Caco-2 (cell line): Measurements from ENCODE around the gene FAM118A. TPM values are rescaled to one million over a fixed set of nuclear protein-coding genes. Genes with fewer than 3 reads are reported as not detected.

Source experiments
- BruUV-seq: library from RNA; stranded (reverse); fragments of 400-500 nt; replicated peaks from 2 replicates; lab custom pipeline; 2021; lab: Mats Ljungman, UMichigan
- CTCF ChIA-PET: fragments of 300-600 bp; sonication (Branson Sonifier 250); formaldehyde crosslinking; loops from one replicate; lab custom pipeline; 2022; ENCODE audit warnings: antibody characterized with exemption; lab: Charles Lee
- POLR2A ChIA-PET: fragments of 300-600 bp; sonication (Branson Sonifier 250); formaldehyde crosslinking; loops from one replicate; lab custom pipeline; 2022; ENCODE audit warnings: antibody characterized with exemption; lab: Charles Lee
- DNase-seq, 2 experiments: peaks; one replicate each; pipeline versions ENCODE4 v3.0.0 to v3.0.0-alpha.2; 2020 to 2022
- H3K27me3 ChIP-seq: replicated peaks from 2 replicates; pipeline ENCODE4 v1.6.0; 2011; ENCODE audit warnings: low read length; ENCODE audit not compliant: control insufficient read depth, insufficient read depth
- H3K36me3 ChIP-seq: 2 replicates; pipeline ENCODE4 v1.5.1; 2011; ENCODE audit warnings: low read length; ENCODE audit not compliant: control insufficient read depth, insufficient read depth
- H3K4me1 ChIP-seq: fragments of 250-450 bp; sonication (Bioruptor Pico); 2 replicates; pipeline ENCODE4 v1.5.1; 2020; ENCODE audit warnings: mild to moderate bottlenecking
- H3K4me3 ChIP-seq: 2 replicates; pipeline ENCODE4 v1.5.1; 2011; ENCODE audit warnings: low read depth, mild to moderate bottlenecking, control low read depth, low read length
- H3K9me3 ChIP-seq: fragments of 250-450 bp; sonication (Bioruptor Pico); 2 replicates; pipeline ENCODE4 v1.5.1; 2020; ENCODE audit warnings: mild to moderate bottlenecking, moderate library complexity
- H3K27ac Mint-ChIP-seq: one replicate; pipeline ENCODE4 v1.8.0; 2022; ENCODE audit warnings: mixed read lengths; ENCODE audit not compliant: unreplicated experiment
- H3K27me3 Mint-ChIP-seq: one replicate; pipeline ENCODE4 v1.8.0; 2022; ENCODE audit warnings: mixed read lengths; ENCODE audit not compliant: insufficient read depth, unreplicated experiment
- H3K36me3 Mint-ChIP-seq: one replicate; pipeline ENCODE4 v1.8.0; 2022; ENCODE audit warnings: mild to moderate bottlenecking, mixed read lengths; ENCODE audit not compliant: insufficient read depth, unreplicated experiment
- H3K4me1 Mint-ChIP-seq: one replicate; pipeline ENCODE4 v1.8.0; 2022; ENCODE audit warnings: low read depth, mixed read lengths; ENCODE audit not compliant: unreplicated experiment
- H3K4me3 Mint-ChIP-seq: one replicate; pipeline ENCODE4 v1.8.0; 2022; ENCODE audit warnings: mild to moderate bottlenecking, moderate library complexity, mixed read lengths; ENCODE audit not compliant: unreplicated experiment
- H3K9me3 Mint-ChIP-seq: one replicate; pipeline ENCODE4 v1.8.0; 2022; ENCODE audit warnings: mixed read lengths; ENCODE audit not compliant: unreplicated experiment
- CTCF ChIP-seq, 2 experiments: fragments of 200-600 bp in 1 of 2; IDR thresholded peaks; 1 replicate in 1 of 2; 2 replicates in 1 of 2; pipeline versions ENCODE4 v1.5.1 to v1.8.0; 2011 to 2022; ENCODE audit warnings: antibody characterized with exemption in 1 of 2, control low read depth in 1 of 2, inconsistent platforms in 1 of 2, low read depth in 1 of 2, low read length in 1 of 2, mild to moderate bottlenecking in 1 of 2, moderate library complexity in 1 of 2; ENCODE audit not compliant: insufficient read depth in 1 of 2, severe bottlenecking in 1 of 2, unreplicated experiment in 1 of 2
- intact Hi-C: fragments of 100-400 bp; cut with micrococcal nuclease; formaldehyde crosslinking; loops from one replicate; pipeline ENCODE4 v1.10.0; 2022; ENCODE audit not compliant: unreplicated experiment
- total RNA-seq: library from RNA; stranded (reverse); gene quantifications from 2 replicates; pipeline ENCODE4 v1.2.3, GENCODE V29; 2022

FAM118A gene
- total RNA-seq, 1 experiment from 2014 or later, result 120 TPM

DNA sequence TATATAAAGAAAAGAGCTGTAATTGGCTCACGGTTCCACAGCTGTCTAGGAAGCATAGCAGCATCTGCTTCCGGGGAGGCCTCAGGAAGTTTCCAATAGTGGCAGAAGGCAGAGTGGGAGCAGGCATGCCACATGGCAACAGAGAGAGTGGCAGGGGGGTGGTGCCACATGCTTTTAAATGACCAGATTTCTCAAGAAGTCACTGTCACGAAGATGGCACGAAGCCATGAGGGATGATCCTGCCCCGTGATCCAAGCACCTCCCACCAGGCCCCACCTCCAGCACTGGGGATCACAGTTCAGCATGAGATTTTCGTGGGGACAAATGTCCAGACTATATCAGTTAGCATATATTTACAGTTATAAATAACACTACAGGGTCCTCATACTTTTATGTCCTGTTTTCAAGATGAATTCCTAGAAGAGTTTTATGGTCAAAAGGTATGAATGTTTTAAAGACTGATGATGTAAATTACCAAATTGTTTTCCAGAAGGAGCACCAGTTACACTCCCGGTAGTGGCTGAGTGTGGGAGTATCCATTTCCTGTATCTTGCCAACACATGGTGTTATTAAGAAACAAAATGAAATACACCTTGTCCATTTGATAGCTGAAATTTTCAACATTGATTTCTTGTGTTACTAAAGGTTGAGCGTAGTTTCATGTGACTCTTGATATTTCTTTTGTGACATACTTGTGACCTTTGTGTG lies 19.2 kb downstream of the FAM118A start:
- BruUV-seq, result TSS peak; percentile 10
- intact Hi-C loops, result no loop called here
- H3K4me1 ChIP-seq, result no peaks in the 10 kb centered on the region
- ChIA-PET CTCF (interaction anchor here (0.8 kb wide), 1 partner anchor 42 kb away, joined by 3 read pairs; no protein-coding TSS in a partner anchor), POLR2A (no interaction called here)
- H3K9me3 Mint-ChIP-seq, result no peaks in the 10 kb centered on the region
- no peaks in the 10 kb centered on the region for H3K27me3 ChIP-seq
- TF ChIP-seq CTCF (IDR thresholded peaks at IDR 0.05; ENCODE audit: insufficient read depth in 1 of 2, low read depth in 1 of 2, low read length in 1 of 2, severe bottlenecking in 1 of 2, unreplicated experiment in 1 of 2), result no peak
- no peak overlapping the region for H3K4me3 ChIP-seq
- no peaks in the 10 kb centered on the region for H3K4me1 Mint-ChIP-seq
- H3K36me3 Mint-ChIP-seq, result peaks cover 71% of the 10 kb centered on the region
- no peak overlapping the region for H3K4me3 Mint-ChIP-seq
- DNase-seq, result no peak
- H3K27ac Mint-ChIP-seq, result no peak overlapping the region
- no peaks in the 10 kb centered on the region for H3K27me3 Mint-ChIP-seq
- no peaks in the 10 kb centered on the region for H3K9me3 ChIP-seq
- peaks cover 9% of the 10 kb centered on the region; the same call in 1 of the 2 replicates for H3K36me3 ChIP-seq

DNA sequence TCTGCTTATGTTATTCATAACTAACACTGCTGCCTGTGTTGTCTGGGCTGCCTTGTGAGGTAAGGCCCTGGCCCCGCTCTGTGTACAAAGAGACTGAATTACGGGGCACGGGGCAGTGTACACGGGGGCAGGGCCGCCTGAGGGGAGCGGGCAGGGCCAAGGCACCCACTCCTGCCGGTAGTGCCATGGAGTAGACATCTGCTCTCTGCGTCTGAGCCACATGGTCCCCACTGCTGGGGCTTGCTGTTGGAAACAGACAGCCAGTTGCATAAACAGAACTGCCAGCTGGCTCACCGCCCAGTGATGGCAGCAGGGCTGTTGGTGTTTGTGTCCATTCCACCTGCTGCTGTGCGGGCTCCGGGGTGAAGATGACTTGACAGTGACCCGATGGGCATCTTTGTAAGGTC lies 19.8 kb downstream of the FAM118A start:
- intact Hi-C loops, result no loop called here
- POLR2A ChIA-PET, result no interaction called here

DNA sequence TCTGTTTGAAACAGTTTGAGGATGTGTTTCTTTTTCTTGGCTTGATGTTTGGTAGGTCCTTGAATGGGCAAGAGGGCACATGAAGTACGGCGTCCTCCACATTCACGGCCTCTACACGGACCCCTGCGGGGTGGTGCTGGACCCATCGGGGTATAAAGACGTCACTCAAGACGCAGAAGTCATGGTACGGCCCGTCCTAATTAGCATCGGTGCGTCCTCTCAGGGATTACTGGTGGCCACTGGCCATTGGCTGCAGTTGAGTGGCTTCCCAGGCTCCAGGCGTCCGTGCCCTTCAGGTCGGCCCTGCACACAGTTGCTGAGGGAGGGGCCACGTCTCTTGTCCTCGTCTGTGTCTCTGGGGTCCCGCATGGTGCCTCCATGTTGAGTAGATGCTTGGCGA lies 20.8 kb downstream of the FAM118A start:
- POLR2A ChIA-PET, result no interaction called here
- Mint-ChIP-seq H3K4me3 (no peak overlapping the region), H3K27me3 (no peaks in the 10 kb centered on the region), H3K4me1 (no peaks in the 10 kb centered on the region), H3K9me3 (no peaks in the 10 kb centered on the region), H3K36me3 (peaks cover 72% of the 10 kb centered on the region), H3K27ac (peak overlapping the region; percentile 32)
- intact Hi-C loops, result no loop called here
- no peaks in the 10 kb centered on the region for H3K4me1 ChIP-seq
- no peak overlapping the region for H3K4me3 ChIP-seq
- CTCF ChIA-PET, result no interaction called here
- no TSS peak for BruUV-seq
- TF ChIP-seq CTCF (IDR thresholded peaks at IDR 0.05; ENCODE audit: insufficient read depth in 1 of 2, low read depth in 1 of 2, low read length in 1 of 2, severe bottlenecking in 1 of 2, unreplicated experiment in 1 of 2), result no peak
- H3K27me3 ChIP-seq, result no peaks in the 10 kb centered on the region
- H3K36me3 ChIP-seq, result peaks cover 9% of the 10 kb centered on the region; the same call in 1 of the 2 replicates
- no peak for DNase-seq
- no peaks in the 10 kb centered on the region for H3K9me3 ChIP-seq

More for the DNA sequence above, 19.8 kb downstream of the FAM118A start:
- Histone ChIP-seq H3K36me3 (peaks cover 7% of the 10 kb centered on the region; the same call in 1 of the 2 replicates), H3K4me3 (no peak overlapping the region), H3K9me3 (no peaks in the 10 kb centered on the region), H3K27me3 (no peaks in the 10 kb centered on the region), H3K4me1 (no peaks in the 10 kb centered on the region)
- BruUV-seq, result no TSS peak
- CTCF ChIA-PET, result no interaction called here
- no peak for DNase-seq
- no peaks in the 10 kb centered on the region for H3K4me1 Mint-ChIP-seq
- peaks cover 72% of the 10 kb centered on the region for H3K36me3 Mint-ChIP-seq
- no peaks in the 10 kb centered on the region for H3K9me3 Mint-ChIP-seq
- no peak overlapping the region for H3K27ac Mint-ChIP-seq
- H3K27me3 Mint-ChIP-seq, result no peaks in the 10 kb centered on the region
- TF ChIP-seq CTCF (IDR thresholded peaks at IDR 0.05; ENCODE audit: insufficient read depth in 1 of 2, low read depth in 1 of 2, low read length in 1 of 2, severe bottlenecking in 1 of 2, unreplicated experiment in 1 of 2), result no peak
- no peak overlapping the region for H3K4me3 Mint-ChIP-seq
